Vein endothelial cell (primary cell): ENCODE measurements around the gene DSG3. TPM values are rescaled to one million over a fixed set of nuclear protein-coding genes. Genes with fewer than 3 reads are reported as not detected.

Source experiments
- total RNA-seq: library from RNA; depleted of rRNA; stranded (reverse); fragments of >200 nt; gene quantifications from 2 replicates; pipeline ENCODE4 v1.2.3, GENCODE V29; 2012

DSG3 gene
- total RNA-seq = not detected in 2 replicates

GRCh38 chr18:31447530-31448191 lies at the start of gene DSG3:
TSS of gene DSG3 (plus strand) at chr18:31447741. CDS start at chr18:31447878, 137 bp downstream.

GRCh38 chr18:31497836-31498573 lies 50.5 kb downstream of the DSG3 start, which contains the start of gene DSG2:
TSS of gene DSG2 (plus strand) at chr18:31498177. CDS start at chr18:31498252, 75 bp downstream.

Other genes with a start within 250 kb of the DSG3 start
- not detected in 2 replicates for gene DSG1, start 129.6 kb upstream of the DSG3 start, total RNA-seq
- not detected in 2 replicates for gene DSG4, start 71.0 kb upstream of the DSG3 start, total RNA-seq
- gene DSG2, start 50.4 kb downstream of the DSG3 start, total RNA-seq = 0.19 TPM in 1 of 2 replicates, not detected in the other
- not detected in 2 replicates for gene TTR, start 144.1 kb downstream of the DSG3 start, total RNA-seq
- gene B4GALT6, start 236.8 kb downstream of the DSG3 start, total RNA-seq = 11.4 and 17.1 TPM in 2 replicates